DOHH2 (cell line): ENCODE results near the gene ZFP2.

Experiments used
- CTCF ChIP-seq: fragments of 200-600 bp; sonication (generic); IDR thresholded peaks from one replicate; pipeline ENCODE4 v1.5.1; 2014; ENCODE audit warnings: antibody characterized with exemption, mild to moderate bottlenecking, low read depth, low read length; ENCODE audit not compliant: poor library complexity, severe bottlenecking
- EZH2phosphoT487 ChIP-seq: fragments of 200-600 bp; sonication (generic); IDR thresholded peaks from 2 replicates; pipeline ENCODE4 v1.6.1; 2017; ENCODE audit warnings: borderline replicate concordance, mild to moderate bottlenecking, antibody characterized with exemption, low read length, moderate library complexity, mixed read lengths

GRCh38 chr5:178861627-178862026, 34.1 kb upstream of the ZFP2 start:
- no peak for TF ChIP-seq CTCF
- TF ChIP-seq EZH2phosphoT487: no peak
